ENCODE results near the gene SPAG5. TPM values are rescaled to one million over a fixed set of nuclear protein-coding genes. Genes with fewer than 3 reads are reported as not detected.

SPAG5 gene
- total RNA-seq, 1 experiment from 2014 or later = 38.1 TPM

- intact Hi-C loops (cut with micrococcal nuclease) = loop anchor here (1.0 kb wide), 1 partner anchor 31 kb away; no protein-coding TSS in a partner anchor
- BruUV-seq (replicated peaks) = no TSS peak
- Mint-ChIP-seq H3K36me3 (ENCODE audit: insufficient read depth, unreplicated experiment) (peaks cover 51% of the 10 kb centered on the region), H3K27ac (ENCODE audit: low read depth, unreplicated experiment) (peak within 1 kb of the TSS; percentile 83), H3K9me3 (ENCODE audit: unreplicated experiment) (no peaks in the 10 kb centered on the region), H3K27me3 (ENCODE audit: insufficient read depth, unreplicated experiment) (no peaks in the 10 kb centered on the region), H3K4me1 (ENCODE audit: insufficient read depth, unreplicated experiment) (peaks cover 27% of the 10 kb centered on the region), H3K4me3 (ENCODE audit: unreplicated experiment) (peak within 1 kb of the TSS; percentile 94)
- no peak for TF ChIP-seq CTCF (IDR thresholded peaks at IDR 0.05; ENCODE audit: unreplicated experiment)
- peak; percentile 92 for DNase-seq (ENCODE audit: unreplicated experiment)
- CTCF ChIA-PET = interaction anchor here (0.6 to 4.3 kb wide), 9 partner anchors 8 to 82 kb away, joined by 3 to 25 read pairs (median 3); partner anchors contain the start of genes SDF2 and SUPT6H
- POLR2A ChIA-PET = interaction anchor here (0.7 to 12.0 kb wide), 27 partner anchors 10 to 804 kb away, joined by 3 to 208 read pairs (median 6); partner anchors contain the start of genes ALDOC, NEK8, PHF12 and PIGS
These were observed 46.2 kb upstream of the SPAG5 start, which contains the start of gene BLTP2 for GRCh38 chr17:28644787-28645575. TSS of gene BLTP2 (minus strand) at chr17:28645158. CDS start at chr17:28645056, 102 bp downstream.

GRCh38 chr17:28643983-28644786 lies 45.4 kb upstream of the SPAG5 start:
- H3K4me3 Mint-ChIP-seq (ENCODE audit: unreplicated experiment) = peak overlapping the region; percentile 94
- peak overlapping the region; percentile 73 for H3K27ac Mint-ChIP-seq (ENCODE audit: low read depth, unreplicated experiment)
- intact Hi-C loops (cut with micrococcal nuclease) = loop anchor here (1.0 kb wide), 1 partner anchor 32 kb away; no protein-coding TSS in a partner anchor
- DNase-seq (ENCODE audit: unreplicated experiment) = peak; percentile 58
- peak; percentile 37 for TF ChIP-seq CTCF (IDR thresholded peaks at IDR 0.05; ENCODE audit: unreplicated experiment)
- H3K4me1 Mint-ChIP-seq (ENCODE audit: insufficient read depth, unreplicated experiment) = peaks cover 27% of the 10 kb centered on the region
- peaks cover 54% of the 10 kb centered on the region for H3K36me3 Mint-ChIP-seq (ENCODE audit: insufficient read depth, unreplicated experiment)
- BruUV-seq (replicated peaks) = no TSS peak
- CTCF ChIA-PET = interaction anchor here (0.6 to 4.3 kb wide), 13 partner anchors 10 to 777 kb away, joined by 3 to 25 read pairs (median 3); partner anchors contain the start of genes SDF2 and SUPT6H
- POLR2A ChIA-PET = interaction anchor here (0.6 to 12.0 kb wide), 29 partner anchors 10 to 805 kb away, joined by 3 to 208 read pairs (median 5); partner anchors contain the start of genes ALDOC, FAM222B, NEK8 and PHF12
- no peaks in the 10 kb centered on the region for H3K9me3 Mint-ChIP-seq (ENCODE audit: unreplicated experiment)
- H3K27me3 Mint-ChIP-seq (ENCODE audit: insufficient read depth, unreplicated experiment) = no peaks in the 10 kb centered on the region

GRCh38 chr17:28641579-28641978 lies 42.8 kb upstream of the SPAG5 start:
- peaks cover 70% of the 10 kb centered on the region for H3K36me3 Mint-ChIP-seq (ENCODE audit: insufficient read depth, unreplicated experiment)
- POLR2A ChIA-PET = interaction anchor here (1.4 to 5.9 kb wide), 2 partner anchors 21 to 79 kb away, joined by 6 to 77 read pairs; partner anchors contain the start of genes RPL23A, SDF2 and SUPT6H
- H3K4me1 Mint-ChIP-seq (ENCODE audit: insufficient read depth, unreplicated experiment) = peaks cover 24% of the 10 kb centered on the region
- TF ChIP-seq CTCF (IDR thresholded peaks at IDR 0.05; ENCODE audit: unreplicated experiment) = no peak
- DNase-seq (ENCODE audit: unreplicated experiment) = no peak
- no peak overlapping the region for H3K4me3 Mint-ChIP-seq (ENCODE audit: unreplicated experiment)
- CTCF ChIA-PET = interaction anchor here (1.1 to 1.7 kb wide), 2 partner anchors 34 to 86 kb away, joined by 5 to 6 read pairs; no protein-coding TSS in a partner anchor
- no peaks in the 10 kb centered on the region for H3K27me3 Mint-ChIP-seq (ENCODE audit: insufficient read depth, unreplicated experiment)
- no peak overlapping the region for H3K27ac Mint-ChIP-seq (ENCODE audit: low read depth, unreplicated experiment)
- BruUV-seq (replicated peaks) = no TSS peak
- intact Hi-C loops (cut with micrococcal nuclease) = no loop called here
- H3K9me3 Mint-ChIP-seq (ENCODE audit: unreplicated experiment) = no peaks in the 10 kb centered on the region

Data from MCF 10A (cell line).